GM23248 (cell line): Measurements from ENCODE around the gene PABPC3. TPM values are rescaled to one million over a fixed set of nuclear protein-coding genes. Genes with fewer than 3 reads are reported as not detected.

Experiments used
- DNase-seq: peaks from one replicate; pipeline ENCODE4 v3.0.0-alpha.2; 2015
- H2AFZ ChIP-seq: fragments of 200-600 bp; sonication (generic); 2 replicates; pipeline ENCODE4 v1.6.1; 2016; ENCODE audit warnings: antibody characterized with exemption
- H3F3A ChIP-seq: fragments of 200-600 bp; sonication (generic); 2 replicates; pipeline ENCODE4 v1.6.1; 2016; ENCODE audit warnings: mild to moderate bottlenecking, antibody characterized with exemption, mixed run types; ENCODE audit not compliant: insufficient read depth
- H3K27ac ChIP-seq: fragments of 200-600 bp; sonication (generic); 2 replicates; pipeline ENCODE4 v1.5.1; 2016; ENCODE audit warnings: mild to moderate bottlenecking
- H3K27me3 ChIP-seq: fragments of 200-600 bp; sonication (generic); replicated peaks from 2 replicates; pipeline ENCODE4 v1.6.1; 2016; ENCODE audit warnings: mild to moderate bottlenecking; ENCODE audit not compliant: insufficient read depth
- H3K36me3 ChIP-seq: fragments of 200-600 bp; sonication (generic); 2 replicates; pipeline ENCODE4 v1.6.1; 2016; ENCODE audit warnings: low read depth, mild to moderate bottlenecking
- H3K4me1 ChIP-seq: fragments of 200-600 bp; sonication (generic); 2 replicates; pipeline ENCODE4 v1.6.1; 2016; ENCODE audit warnings: mild to moderate bottlenecking; ENCODE audit not compliant: insufficient read depth
- H3K4me2 ChIP-seq: fragments of 200-600 bp; sonication (generic); one replicate; pipeline ENCODE4 v1.6.1; 2016; ENCODE audit warnings: mild to moderate bottlenecking; ENCODE audit not compliant: unreplicated experiment
- H3K4me3 ChIP-seq: fragments of 200-600 bp; sonication (generic); 2 replicates; pipeline ENCODE4 v1.5.1; 2016; ENCODE audit warnings: mild to moderate bottlenecking
- H3K79me2 ChIP-seq: fragments of 200-600 bp; sonication (generic); 2 replicates; pipeline ENCODE4 v1.6.1; 2016; ENCODE audit warnings: mild to moderate bottlenecking; ENCODE audit not compliant: insufficient read depth
- H3K9ac ChIP-seq: fragments of 200-600 bp; sonication (generic); 2 replicates; pipeline ENCODE4 v1.6.1; 2016; ENCODE audit warnings: mild to moderate bottlenecking
- H3K9me2 ChIP-seq: fragments of 200-600 bp; sonication (generic); 2 replicates; pipeline ENCODE4 v1.6.1; 2016; ENCODE audit warnings: mixed run types, mild to moderate bottlenecking, moderate library complexity; ENCODE audit not compliant: insufficient read depth
- H3K9me3 ChIP-seq: fragments of 200-600 bp; sonication (generic); one replicate; pipeline ENCODE4 v1.6.1; 2017; ENCODE audit warnings: low read depth
- H4K20me1 ChIP-seq: fragments of 200-600 bp; sonication (generic); 2 replicates; pipeline ENCODE4 v1.6.0; 2016; ENCODE audit not compliant: insufficient read depth
- EZH2 ChIP-seq: fragments of 200-600 bp; sonication (generic); IDR thresholded peaks from 2 replicates; pipeline ENCODE4 v1.6.1; 2018; ENCODE audit warnings: antibody characterized with exemption, mild to moderate bottlenecking; ENCODE audit not compliant: insufficient read depth, poor library complexity, severe bottlenecking
- EZH2phosphoT487 ChIP-seq: fragments of 200-600 bp; sonication (generic); IDR thresholded peaks from 2 replicates; pipeline ENCODE4 v1.6.1; 2018; ENCODE audit warnings: antibody characterized with exemption, moderate library complexity, mild to moderate bottlenecking, low read depth; ENCODE audit not compliant: insufficient read depth
- WGBS, 2 experiments: methylation state at CpG; one replicate each; pipeline ENCODE4 v1.1.6; 2015 to 2017; ENCODE audit warnings: low lambda C conversion rate in 2 of 2, low coverage in 1 of 2; ENCODE audit errors: missing lambda C conversion rate in 2 of 2; 5-methylcytosine and 5-hydroxymethylcytosine counted together
- in situ Hi-C: fragments of 300-500 bp; cut with MboI; formaldehyde crosslinking; loops from 2 replicates; pipeline ENCODE4 v1.15.0; 2020
- polyA plus RNA-seq: library from polyadenylated mRNA; unstranded; fragments of >200 nt; fragmentation: Nextera tagmentation; extraction: Ambion mirVana; gene quantifications from 2 replicates; pipeline ENCODE4 v1.2.1, GENCODE V29; 2016
- total RNA-seq: library from RNA; depleted of rRNA; stranded (reverse); fragments of >200 nt; shearing (Covaris generic); gene quantifications from 2 replicates; pipeline ENCODE4 v1.2.3, GENCODE V29; 2014

PABPC3 gene
- total and polyA plus RNA-seq, 2 experiments from 2014 or later = under 0.01 to 0.18 TPM

DNA sequence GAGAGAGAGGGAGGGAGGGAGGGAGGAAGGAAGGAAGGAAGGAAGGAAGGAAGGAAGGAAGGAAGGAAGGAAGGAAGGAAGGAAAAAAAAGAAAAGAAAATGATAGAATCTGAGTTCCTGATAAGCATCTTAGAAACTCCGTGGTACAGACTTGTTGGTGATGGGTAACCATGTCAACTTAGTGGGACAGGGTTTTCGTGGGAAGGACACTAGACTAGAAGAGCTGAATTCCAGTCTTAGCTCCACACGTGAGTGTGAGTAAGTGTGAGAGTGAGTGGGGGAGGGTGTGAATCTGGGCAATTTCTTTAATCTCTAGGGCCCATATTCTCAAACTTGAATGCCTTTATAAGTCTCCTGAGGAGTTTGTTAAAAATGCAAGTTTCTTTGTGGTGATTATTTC, 35.0 kb downstream of the PABPC3 start:
- Histone ChIP-seq H3K4me3 (no peak overlapping the region), H3K9me3 (no peaks in the 10 kb centered on the region), H3F3A (no peaks in the 10 kb centered on the region), H3K36me3 (no peaks in the 10 kb centered on the region), H3K9me2 (no peaks in the 10 kb centered on the region), H3K4me1 (no peaks in the 10 kb centered on the region), H3K27ac (no peak overlapping the region), H2AFZ (no peak overlapping the region), H3K79me2 (no peaks in the 10 kb centered on the region), H3K9ac (no peak overlapping the region), H3K4me2 (no peak overlapping the region), H3K27me3 (no peaks in the 10 kb centered on the region), H4K20me1 (no peaks in the 10 kb centered on the region)
- in situ Hi-C loops = no loop called here
- no peak for DNase-seq
- TF ChIP-seq EZH2phosphoT487 (no peak), EZH2 (no peak)
- 3 to 7% methylated on average over 3 of the region's 3 CpGs for WGBS, 2 experiments

DNA sequence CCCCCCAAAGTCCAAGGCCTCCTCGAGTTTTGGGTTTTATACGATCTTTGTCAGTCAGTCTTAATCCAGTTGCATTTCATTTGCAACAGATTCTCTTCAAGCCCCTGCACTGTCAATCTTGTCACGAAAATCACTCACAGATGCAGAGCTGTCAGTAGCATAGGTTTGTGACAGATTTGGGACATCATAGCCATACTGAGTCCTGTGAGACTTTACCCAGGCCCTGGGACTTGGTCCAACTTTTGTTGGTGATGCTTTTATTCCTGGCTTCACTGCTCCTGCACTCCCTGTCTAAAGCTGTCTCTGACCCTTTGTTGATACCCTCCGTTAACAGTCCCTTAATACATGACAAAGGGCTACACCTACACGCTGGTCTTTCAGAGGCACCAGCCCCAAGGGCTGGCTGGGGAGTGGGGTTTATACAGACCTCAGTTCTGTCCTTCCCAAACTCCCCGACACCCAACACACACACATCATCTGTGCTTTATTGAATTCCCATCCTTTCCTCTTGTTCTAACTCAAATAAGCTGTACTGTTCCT, 36.0 kb downstream of the PABPC3 start:
- no peaks in the 10 kb centered on the region for H3K9me3 ChIP-seq
- H3K27ac ChIP-seq = no peak overlapping the region
- no peaks in the 10 kb centered on the region for H3K4me1 ChIP-seq
- in situ Hi-C loops = no loop called here
- H3K9me2 ChIP-seq = no peaks in the 10 kb centered on the region
- 15 to 20% methylated on average over 6 of the region's 6 CpGs for WGBS, 2 experiments
- H3K36me3 ChIP-seq = no peaks in the 10 kb centered on the region
- no peak for TF ChIP-seq EZH2
- TF ChIP-seq EZH2phosphoT487 = no peak
- no peak overlapping the region for H3K4me2 ChIP-seq
- no peaks in the 10 kb centered on the region for H4K20me1 ChIP-seq
- H3F3A ChIP-seq = no peaks in the 10 kb centered on the region
- no peak overlapping the region for H3K9ac ChIP-seq
- H3K79me2 ChIP-seq = no peaks in the 10 kb centered on the region
- no peak for DNase-seq
- no peak overlapping the region for H2AFZ ChIP-seq
- peaks cover 4% of the 10 kb centered on the region; the same call in 1 of the 2 replicates for H3K27me3 ChIP-seq
- no peak overlapping the region for H3K4me3 ChIP-seq

DNA sequence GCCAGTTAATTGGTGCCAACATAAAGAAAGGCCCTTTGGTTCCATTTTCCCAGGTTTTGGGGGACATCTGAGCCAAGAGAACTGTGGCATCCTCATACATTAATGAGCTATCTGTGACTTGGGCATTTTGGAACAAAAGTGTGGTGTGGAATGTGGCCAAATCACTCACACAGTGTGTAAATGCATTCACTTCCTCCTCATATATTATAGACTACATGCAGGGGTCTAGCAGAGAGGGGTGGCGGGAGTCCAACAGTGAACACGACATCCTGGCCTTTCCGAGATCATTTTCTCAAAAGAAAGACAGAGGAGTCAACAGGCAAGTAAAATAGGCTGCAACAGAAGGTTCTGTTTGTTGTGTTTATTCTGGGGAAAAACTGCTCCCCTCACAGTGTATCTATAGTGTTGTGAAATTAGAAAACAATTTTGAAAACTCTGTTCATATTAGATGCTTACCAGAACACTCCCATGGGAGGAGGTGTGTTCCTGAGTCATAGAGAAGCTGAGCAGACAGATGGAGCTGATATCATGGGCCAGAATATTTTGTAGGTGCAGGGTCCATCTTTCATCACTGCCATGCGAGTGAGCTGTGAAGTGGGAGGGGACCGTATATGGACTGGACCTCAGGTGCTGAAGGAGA, 36.9 kb downstream of the PABPC3 start:
- TF ChIP-seq EZH2phosphoT487 (no peak), EZH2 (no peak)
- H3F3A ChIP-seq = no peaks in the 10 kb centered on the region
- no peak overlapping the region for H2AFZ ChIP-seq
- no peaks in the 10 kb centered on the region for H3K79me2 ChIP-seq
- H3K27me3 ChIP-seq = peaks cover 13% of the 10 kb centered on the region
- H4K20me1 ChIP-seq = no peaks in the 10 kb centered on the region
- H3K9me2 ChIP-seq = no peaks in the 10 kb centered on the region
- no peak overlapping the region for H3K27ac ChIP-seq
- H3K4me3 ChIP-seq = no peak overlapping the region
- WGBS, 2 experiments = 23 to 37% methylated on average over 5 of the region's 5 CpGs
- in situ Hi-C loops = no loop called here
- no peaks in the 10 kb centered on the region for H3K4me1 ChIP-seq
- H3K36me3 ChIP-seq = no peaks in the 10 kb centered on the region
- no peak overlapping the region for H3K9ac ChIP-seq
- no peaks in the 10 kb centered on the region for H3K9me3 ChIP-seq
- H3K4me2 ChIP-seq = no peak overlapping the region
- DNase-seq = no peak

GRCh38 chr13:25135896-25136295, 40.0 kb downstream of the PABPC3 start:
- Histone ChIP-seq H3K4me2 (no peak overlapping the region), H3K79me2 (no peaks in the 10 kb centered on the region), H3K4me3 (no peak overlapping the region), H3K9me2 (no peaks in the 10 kb centered on the region), H3K27me3 (peaks cover 15% of the 10 kb centered on the region), H3K9ac (no peak overlapping the region), H3K9me3 (no peaks in the 10 kb centered on the region), H3K4me1 (no peaks in the 10 kb centered on the region), H4K20me1 (no peaks in the 10 kb centered on the region), H3F3A (no peaks in the 10 kb centered on the region), H3K36me3 (no peaks in the 10 kb centered on the region), H2AFZ (no peak overlapping the region), H3K27ac (no peak overlapping the region)
- TF ChIP-seq EZH2phosphoT487 = no peak
- no peak for TF ChIP-seq EZH2
- DNase-seq = no peak
- in situ Hi-C loops = no loop called here
- 53 to 57% methylated on average over 4 of the region's 4 CpGs for WGBS, 2 experiments
